ENCODE data around the gene WDR13.
"Not testable (repeated sequence)": the region's sequence is repeated elsewhere in the genome, so short reads cannot be mapped to it uniquely, and the experiment has no call there.

WDR13 gene

DNA sequence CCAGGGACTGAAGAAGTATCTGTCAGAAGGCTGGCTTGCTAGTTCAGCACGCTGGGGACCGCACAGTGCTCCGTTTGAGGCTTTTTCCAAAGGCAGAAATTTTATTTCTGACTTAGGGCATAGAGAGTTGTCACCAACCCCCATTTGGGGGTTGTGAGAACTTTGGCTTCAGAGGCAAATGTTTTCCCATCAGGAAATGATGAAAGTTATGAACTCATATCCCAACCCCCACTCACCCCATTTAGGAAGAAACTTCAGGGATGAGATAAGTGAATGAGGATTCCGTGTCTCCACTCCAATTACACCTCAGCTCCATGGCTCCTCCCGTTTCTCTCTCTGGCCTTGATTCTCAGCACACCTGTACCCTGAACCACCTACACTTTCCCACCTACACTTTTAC, 4.3 kb upstream of the WDR13 start:
- no peak for DNase-seq (ENCODE audit: low spot score)

DNA sequence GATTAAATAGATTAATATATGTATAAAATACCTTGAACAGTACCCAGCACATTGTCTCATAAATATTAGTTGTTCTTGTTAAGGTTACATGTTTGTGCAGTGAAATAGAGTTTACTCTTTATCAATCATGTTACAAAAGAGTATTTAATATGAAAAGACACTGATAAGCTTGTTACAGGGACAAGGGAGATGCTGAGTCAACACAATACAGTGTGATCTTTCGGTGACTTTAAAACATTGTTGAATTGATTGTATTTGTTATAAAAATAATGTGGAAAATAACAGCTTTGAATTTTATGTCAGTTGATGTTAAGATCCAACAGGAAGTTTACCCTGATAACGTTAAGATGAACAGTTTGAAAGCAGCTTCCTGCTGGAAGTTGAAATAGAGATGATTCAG, 1.4 kb upstream of the WDR13 start:
- no peak for DNase-seq (ENCODE audit: low spot score)

DNA sequence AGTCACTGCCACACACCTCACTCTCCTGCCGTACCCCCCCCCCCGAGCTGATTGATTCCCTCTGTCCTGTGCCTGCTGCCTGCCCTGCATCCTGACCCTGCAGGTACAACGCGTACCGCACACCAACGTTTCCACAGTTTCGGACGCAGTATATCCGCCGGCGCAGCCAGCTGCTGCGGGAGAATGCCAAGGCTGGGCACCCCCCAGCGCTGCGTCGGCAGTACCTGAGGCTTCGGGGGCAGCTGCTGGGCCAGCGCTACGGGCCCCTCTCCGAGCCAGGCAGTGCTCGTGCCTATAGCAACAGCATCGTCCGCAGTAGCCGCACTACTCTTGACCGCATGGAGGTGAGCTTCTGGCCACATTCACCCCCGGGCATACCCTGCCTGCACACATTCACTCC, 1.3 kb downstream of the WDR13 start:
- no peak for DNase-seq (ENCODE audit: low spot score)

DNA sequence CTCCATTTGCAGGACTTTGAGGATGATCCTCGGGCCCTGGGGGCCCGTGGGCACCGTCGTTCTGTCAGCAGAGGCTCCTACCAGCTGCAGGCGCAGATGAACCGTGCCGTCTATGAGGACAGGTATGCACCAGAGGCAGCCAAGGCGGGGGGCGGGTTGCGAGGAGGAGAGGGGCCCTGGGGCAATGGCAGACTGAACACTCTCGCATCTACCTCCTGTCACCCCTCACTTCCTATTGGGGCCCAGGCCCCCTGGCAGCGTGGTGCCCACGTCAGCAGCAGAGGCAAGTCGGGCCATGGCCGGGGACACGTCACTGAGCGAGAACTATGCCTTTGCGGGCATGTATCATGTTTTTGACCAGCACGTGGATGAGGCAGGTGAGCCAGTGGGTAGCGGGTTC, 2.0 kb downstream of the WDR13 start:
- DNase-seq (ENCODE audit: low spot score): no peak

DNA sequence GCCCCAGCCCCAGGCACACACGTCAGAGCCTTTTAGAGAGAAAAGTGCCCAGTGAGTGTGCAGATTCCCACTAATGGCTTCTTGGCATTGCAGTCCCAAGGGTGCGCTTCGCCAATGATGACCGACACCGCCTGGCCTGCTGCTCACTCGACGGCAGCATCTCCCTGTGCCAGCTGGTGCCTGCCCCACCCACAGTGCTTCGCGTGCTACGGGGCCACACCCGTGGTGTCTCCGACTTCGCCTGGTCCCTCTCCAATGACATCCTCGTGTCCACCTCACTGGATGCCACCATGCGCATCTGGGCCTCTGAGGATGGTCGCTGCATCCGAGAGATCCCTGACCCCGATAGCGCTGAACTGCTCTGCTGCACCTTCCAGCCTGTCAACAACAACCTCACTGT, 2.9 kb downstream of the WDR13 start:
- DNase-seq (ENCODE audit: low spot score): no peak

DNA sequence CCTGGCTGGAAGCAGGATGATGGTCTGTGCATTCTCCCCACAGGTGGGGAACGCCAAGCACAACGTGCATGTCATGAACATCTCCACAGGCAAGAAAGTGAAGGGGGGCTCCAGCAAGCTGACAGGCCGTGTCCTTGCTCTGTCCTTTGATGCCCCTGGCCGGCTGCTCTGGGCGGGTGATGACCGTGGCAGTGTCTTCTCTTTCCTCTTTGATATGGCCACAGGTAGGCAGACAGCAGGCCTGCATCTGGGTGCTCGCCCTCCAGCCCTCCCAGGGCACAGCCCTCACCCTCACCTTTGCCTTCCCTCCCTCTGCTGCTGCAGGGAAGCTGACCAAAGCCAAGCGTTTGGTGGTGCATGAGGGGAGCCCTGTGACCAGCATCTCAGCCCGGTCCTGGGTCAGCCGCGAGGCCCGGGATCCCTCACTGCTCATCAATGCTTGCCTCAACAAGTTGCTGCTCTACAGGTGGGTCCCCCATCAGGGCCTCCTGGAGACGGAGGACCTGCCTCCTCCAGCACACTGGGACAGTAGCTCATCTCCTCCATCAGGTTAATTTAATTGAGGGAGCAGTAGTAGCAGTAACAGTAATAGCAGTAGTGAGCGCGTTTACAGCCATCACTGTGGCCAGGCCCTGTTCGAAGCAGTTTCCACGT, 4.6 kb downstream of the WDR13 start:
- DNase-seq (ENCODE audit: low spot score): no peak

DNA sequence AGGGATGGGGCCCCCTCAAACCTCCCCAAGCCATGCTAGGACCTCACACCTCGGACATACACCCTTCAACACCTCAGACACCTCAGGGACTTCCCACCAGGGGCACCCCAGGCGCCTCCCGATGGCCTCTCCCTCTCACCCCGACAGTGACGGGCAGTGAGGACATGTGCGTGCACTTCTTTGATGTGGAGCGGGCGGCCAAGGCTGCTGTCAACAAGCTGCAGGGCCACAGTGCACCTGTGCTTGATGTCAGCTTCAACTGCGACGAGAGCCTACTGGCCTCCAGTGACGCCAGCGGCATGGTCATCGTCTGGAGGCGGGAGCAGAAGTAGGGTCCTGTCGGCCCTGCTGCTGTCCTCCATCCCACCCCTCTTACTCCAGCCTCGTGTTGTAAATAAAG, 7.4 kb downstream of the WDR13 start:
- no peak for DNase-seq (ENCODE audit: low spot score)

DNA sequence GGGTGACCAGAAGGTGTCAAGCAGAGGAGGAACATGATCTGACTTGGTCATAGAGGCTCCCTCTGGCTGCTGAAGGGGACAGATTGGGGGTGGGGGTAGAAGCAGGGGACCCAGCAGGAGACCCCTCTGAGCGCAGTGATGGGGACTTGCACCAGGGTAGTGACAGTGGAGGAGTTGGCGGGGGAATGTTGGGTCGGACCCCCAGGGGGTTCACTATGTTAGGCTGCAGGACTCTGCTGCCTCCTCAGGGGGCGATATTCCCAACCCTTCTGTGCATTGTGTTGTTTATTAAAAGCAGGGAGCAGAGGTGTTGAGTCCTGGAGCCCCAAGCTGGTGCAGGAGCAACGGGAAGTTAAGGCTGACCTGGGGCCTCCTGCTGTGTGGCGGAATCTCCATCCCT, 8.8 kb downstream of the WDR13 start:
- DNase-seq (ENCODE audit: low spot score): no peak

DNA sequence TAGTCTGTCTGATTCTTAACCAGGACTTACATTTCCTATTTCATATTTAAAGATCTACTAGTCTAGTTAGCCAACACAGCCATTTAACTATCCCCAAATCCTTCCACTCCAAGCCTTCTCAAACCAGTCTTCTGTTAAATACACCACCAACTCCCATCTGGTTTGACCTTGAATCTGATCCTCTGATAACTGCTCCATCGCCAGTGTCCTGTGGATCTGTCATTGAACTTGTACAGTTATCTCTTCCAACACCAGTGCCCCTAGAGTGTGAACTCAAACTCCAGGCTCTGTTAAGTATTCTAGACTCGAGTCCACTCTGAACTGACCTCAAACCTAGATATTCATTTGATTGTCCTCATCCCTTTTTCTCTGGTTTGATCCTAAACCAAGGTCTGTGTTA, 14.4 kb downstream of the WDR13 start:
- DNase-seq (ENCODE audit: low spot score): no peak

DNA sequence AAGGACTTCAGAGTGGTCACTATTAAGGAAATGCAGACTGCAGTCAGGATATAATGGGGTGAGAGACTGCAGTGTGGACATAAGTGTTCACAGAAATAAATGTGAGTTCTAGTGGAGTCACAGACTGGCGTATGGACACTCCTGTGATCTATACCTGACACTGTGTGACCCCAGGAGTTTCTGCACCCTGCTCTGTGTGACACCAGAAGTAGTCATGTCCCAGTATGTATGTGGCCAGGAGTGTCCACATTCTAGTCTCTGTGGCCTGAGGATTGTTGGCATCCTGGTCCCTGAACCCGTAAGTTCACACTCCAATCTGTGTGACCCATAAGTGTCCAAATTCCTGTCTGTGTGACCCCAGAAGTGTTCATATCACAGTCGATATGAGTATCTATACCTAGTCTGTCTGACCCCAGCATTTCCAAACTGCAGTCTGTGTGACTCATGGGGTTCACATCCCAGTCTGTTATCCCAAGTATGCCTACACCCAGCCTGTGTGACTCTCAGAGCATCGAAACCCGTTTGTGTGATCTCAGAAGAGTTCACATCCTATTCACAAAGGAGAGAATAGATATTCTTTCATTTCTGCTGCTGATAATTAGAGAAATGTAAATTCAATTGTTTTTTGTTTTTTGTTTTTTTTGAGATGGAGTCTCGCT, 16.3 kb downstream of the WDR13 start:
- DNase-seq (ENCODE audit: low spot score): no peak

DNA sequence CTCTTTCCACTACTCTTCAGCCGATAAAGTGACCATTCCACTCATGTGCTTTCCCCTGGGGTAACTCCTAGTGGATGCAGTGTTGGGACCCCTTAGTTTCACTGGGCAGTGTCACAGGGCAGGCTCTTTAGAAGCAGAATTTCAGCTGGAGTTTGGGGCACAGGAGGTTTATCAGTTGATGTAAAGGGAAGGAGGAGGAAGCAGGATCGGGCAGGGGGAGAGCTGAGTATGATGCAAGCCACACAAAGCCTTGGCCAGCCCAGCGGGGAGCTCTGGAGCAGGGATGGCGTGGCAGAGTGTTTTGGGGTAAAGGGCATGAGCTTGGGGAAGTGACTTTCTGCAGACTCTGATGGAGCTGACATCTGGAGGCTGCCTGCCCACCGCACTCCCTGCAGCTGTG, 19.3 kb downstream of the WDR13 start:
- no peak for DNase-seq (ENCODE audit: low spot score)

DNA sequence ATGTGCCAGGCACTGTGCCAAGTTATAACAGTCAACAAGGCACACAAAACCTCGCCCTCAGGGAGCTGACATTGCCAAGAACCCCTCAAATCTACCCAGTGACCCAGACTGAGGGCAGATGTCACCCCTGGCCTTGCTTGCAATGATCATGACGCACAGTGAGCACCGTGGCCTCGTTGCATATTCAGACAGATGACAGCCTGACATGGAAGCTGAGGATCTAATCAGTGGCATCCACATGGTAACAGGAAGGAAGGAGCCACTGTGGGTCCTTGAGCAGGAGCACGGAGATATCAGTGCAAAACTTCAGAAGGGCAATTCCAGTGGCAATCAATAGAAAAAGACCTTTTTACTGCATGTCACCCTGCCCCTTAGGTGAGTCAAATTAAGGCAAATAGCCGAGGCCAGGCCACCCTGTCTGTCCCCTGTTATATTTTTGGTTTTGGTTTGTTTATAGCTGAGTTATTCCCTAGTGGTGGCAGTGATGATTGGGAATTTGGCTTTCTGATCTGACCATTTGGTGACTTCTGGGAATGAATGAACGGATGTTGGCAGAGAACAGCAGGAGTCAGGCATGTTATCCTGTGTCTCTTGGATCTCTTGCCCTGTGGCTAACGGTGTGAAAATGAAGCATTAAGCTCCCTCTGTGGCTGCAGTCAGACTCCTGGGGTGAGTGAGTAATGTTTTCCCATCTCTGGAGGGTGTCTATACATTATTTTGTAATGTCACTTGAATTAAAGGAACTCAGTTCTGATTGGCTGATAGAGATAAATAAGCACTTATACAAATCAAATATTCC, 20.4 kb downstream of the WDR13 start:
- DNase-seq (ENCODE audit: low spot score): no peak

DNA sequence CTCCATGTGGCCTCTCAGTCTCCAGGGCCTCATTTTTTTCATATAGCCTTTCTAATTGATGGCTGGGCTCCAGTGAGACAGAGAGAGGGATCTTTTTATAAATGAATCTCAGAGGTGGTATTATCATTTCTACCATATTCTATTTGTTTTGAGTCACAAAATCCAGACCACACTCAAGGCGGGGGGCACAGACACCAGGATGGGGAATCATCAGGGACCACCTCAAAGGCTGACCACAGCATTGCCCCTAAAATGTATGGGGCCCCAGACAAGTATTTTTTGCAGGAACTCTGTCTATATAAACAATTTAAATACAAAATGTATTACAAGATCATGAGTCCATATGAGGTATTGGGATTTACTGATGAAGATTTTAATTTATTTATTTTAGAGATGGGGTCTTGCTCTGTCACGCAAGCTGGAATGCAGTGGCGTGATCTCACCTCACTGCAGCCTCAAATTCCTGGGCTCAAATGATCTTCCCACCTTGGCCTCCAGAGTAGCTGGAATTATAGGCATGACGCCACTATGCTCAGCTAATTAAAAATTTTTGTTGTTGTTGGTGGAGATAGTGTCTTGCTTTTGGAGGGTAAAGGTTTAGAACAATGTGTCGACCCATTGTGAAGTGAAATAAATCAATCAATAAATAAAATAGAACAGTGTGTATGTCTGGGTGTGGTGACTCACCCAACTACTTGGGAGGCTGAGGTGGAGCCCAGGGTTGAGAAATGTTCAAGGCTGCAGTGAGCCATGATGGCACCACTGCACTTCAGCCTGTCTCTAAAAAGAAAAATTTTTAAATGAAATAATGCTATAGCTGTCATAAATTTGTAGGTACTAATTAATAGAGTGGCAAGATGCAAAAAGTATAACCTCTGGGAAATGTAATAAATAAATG, 29.4 kb downstream of the WDR13 start:
- no peak for DNase-seq (ENCODE audit: low spot score)

DNA sequence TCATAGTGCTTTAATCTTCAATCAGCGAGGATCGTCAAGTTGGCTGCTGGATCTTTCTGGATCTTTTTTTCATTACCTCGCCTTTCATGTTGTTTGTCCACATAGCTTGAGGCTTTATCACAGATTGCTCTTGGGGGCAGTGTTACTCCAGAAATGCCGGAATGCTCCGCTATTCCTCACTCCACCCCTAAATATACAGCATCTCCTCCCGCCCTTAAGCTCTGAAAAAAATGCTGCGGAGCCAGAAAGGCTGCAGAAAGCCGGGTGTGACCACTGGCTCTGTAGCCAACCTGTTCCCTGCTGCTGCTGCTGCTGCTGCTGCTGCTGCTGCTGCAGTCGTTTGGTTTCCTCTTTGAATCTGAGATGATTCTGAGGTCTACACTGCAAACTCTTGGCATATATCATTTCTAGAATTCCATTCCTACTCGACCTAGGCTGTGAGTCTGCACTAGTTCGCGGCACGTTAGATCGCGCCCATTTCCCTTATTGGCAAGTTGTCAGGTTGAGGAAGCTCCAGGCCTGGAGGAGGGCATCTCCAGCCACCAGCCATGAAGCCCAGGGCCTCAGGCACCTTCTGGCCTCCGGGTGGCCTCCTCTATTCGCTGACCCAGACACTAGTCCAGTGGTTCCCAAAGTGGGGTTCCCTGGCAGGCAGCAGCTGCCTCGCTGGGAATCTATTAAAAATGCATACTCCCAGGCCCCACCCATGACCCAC, 34.2 kb downstream of the WDR13 start:
- DNase-seq (ENCODE audit: low spot score): peak; percentile 88

DNA sequence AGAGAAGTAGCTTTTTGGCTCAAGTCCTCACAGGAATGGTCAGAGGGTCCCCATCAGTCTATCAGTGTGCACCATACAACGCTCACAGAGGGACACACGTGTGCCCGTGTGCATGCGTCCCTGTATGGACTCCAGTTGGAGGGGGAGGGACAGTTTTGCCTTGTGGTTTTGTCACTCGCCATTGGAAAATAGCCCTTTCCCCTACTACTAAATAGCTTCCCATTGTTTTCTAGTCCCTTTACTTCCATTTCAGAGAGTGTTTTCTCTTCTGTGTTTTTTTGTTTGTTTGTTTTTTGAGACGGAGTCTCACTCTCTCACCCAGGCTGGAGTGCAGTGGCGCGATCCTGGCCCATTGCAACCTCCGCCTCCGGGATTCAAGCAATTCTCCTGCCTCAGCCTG, 34.9 kb downstream of the WDR13 start:
- no peak for DNase-seq (ENCODE audit: low spot score)

DNA sequence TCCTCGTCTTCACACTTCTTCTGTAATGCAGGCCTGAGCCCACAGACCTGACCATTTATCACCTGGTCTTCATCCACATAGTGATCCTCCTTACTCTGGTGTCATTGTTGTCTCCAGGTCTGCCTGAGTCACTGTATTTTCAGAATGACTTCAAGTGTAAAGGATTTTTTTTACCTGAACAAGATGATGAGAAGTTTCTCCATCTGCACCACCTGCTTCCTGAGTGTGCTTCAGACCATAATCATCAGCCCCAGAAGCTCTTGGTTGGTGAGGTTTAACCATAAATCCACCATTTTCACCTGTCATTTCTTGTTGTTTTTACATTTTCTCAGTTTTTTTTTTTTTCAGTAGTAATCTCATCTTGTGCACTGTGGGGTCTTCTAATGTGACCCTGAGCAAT, 39.0 kb downstream of the WDR13 start:
- DNase-seq (ENCODE audit: low spot score): no peak

DNA sequence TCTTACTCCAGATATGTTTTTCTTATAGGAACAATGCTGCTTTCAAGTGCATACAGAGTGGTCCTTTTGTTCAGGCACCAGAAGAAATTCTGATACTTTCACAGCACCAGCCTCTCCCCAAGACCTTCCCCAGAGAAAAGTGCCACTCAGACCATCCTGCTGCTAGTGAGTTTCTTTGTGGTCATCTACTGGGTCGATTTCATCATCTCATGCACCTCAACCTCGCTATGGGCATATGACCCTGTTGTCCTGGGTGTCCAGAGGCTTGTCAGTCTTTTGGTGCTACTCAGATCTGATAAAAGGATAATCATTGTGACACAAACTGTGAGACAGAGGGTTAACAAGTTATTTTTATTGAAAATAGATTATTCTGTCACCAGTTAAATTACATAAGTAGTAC, 39.5 kb downstream of the WDR13 start:
- no peak for DNase-seq (ENCODE audit: low spot score)

DNA sequence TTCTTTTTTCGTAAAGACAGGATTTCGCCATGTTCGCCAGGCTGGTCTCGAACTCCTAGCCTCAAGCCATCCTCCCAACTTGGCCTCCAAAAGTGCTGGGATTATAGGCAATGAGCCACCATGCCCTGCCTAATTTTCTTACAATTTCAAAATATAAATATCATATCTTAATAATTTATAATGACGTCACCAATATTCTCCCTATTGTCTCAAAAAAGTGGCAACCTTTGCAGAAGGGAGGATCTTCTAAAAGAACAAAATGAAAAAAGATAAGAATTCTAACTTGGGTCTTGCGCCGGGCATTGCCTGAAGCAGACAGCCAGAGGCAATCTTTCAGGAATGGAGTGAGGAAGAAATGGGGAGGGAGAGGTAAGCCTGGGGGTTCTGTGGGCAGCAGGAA, 48.4 kb downstream of the WDR13 start:
- no peak for DNase-seq (ENCODE audit: low spot score)

DNA sequence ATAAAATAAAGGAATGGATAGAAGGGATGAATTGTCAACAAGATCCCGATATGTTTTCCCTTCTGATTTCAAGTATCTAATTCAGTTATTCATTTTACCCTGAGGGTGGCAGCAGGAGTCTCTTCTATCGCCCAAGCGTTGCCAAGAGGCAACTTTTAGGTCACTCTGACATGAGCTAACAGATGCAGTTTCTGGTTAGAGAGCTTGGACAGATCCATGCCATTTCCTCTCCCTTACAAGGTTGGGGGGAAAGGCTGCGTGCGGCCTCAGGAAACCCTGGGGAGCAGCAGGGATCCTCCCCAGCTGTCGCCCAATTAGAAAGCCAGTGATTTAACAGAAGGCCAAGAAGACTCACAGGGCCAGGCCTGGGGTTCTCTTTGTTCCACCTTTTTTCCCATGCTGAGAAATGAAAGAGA, 51.1 kb downstream of the WDR13 start:
- peak; percentile 40 for DNase-seq (ENCODE audit: low spot score)

DNA sequence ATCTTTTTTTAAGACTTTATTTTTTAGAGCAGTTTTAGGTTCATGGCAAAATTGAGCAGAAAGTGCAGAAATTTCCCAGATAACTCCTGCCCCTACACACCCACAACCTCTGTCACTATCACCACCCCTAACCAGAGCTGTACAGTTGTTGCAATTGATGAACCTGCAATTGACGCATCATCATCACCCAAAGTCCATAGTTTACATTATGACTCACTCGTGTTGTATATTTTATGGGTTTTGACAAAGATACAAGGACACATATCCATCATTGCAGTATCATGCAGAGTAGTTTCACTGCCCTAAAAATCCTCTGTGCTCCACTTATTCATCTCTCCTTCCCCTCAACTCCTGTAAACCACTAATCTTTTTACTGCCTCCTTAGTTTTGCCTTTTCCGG, 51.8 kb downstream of the WDR13 start:
- DNase-seq (ENCODE audit: low spot score): no peak

DNA sequence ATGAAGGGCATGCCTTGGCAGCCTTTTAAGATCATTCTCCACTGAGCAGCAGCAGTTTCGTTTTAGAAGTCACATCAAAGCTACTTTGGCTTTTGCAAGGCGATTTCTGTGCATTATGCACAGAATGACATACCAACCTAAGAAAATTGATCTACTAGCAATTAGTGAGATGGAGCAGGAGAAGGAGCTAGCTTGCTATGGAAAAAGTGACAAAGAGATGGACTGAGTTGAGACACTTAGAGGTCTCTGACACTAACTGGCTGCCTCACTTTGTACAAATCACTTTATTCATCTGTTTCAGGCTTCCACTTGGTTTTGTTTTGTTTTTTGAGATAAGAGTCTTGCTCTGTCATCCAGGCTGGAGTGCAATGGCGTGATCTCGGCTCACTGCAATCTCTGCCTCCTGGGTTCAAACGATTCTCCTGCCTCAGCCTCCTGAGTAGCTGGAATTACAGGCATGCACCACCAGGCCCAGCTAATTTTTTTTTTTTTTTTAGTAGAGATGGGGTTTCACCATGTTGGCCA, 54.8 kb downstream of the WDR13 start:
- DNase-seq (ENCODE audit: low spot score): not testable (repeated sequence)

Measured in SK-N-DZ (cell line).